HUDEP-2 (cell line): Measurements from ENCODE around the gene C17orf75.

ENCODE experiments used
- DNase-seq, 76 experiments: peaks; one replicate each; lab custom pipeline; 2025; ENCODE audit not compliant: unreplicated experiment in 76 of 76; lab: John Stamatoyannopoulos, UW

C17orf75 gene

GRCh38 chr17:32279891-32280716 lies 61.9 kb downstream of the C17orf75 start:
- no peak for DNase-seq

DNA sequence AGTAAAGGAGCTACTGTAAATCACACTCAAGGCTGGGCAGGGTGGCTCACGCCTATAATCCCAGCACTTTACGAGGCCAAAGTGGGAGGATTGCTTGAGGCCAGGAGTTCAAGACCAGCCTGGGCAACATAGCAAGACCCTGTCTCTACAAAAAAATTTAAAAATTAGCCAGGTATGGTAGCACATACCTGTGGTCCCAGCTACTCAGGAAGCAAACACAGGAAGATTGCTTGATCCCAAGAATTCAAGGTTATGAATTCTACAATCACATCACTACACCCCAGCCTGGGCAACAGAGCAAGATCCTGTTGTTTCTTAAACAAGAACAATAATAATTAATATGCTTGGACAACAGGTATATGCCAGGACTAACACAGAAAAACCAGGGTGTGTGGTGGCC lies 63.2 kb downstream of the C17orf75 start:
- no peak for DNase-seq
